ENCODE measurements around the gene ANK2. TPM values are rescaled to one million over a fixed set of nuclear protein-coding genes. Genes with fewer than 3 reads are reported as not detected.

The ANK2 gene
- total RNA-seq, 1 donor from 2014 or later, result 121 TPM

GRCh38 chr4:113173126-113173792 is 123.8 kb downstream of the ANK2 start:
- peaks cover 48% of the 10 kb centered on the region for H3K4me1 ChIP-seq
- no peaks in the 10 kb centered on the region for H3K36me3 Mint-ChIP-seq
- H3K4me1 Mint-ChIP-seq, result peaks cover 22% of the 10 kb centered on the region
- no peaks in the 10 kb centered on the region for H3K27me3 Mint-ChIP-seq (ENCODE audit: insufficient read depth, low read depth)
- H3K36me3 ChIP-seq, result no peaks in the 10 kb centered on the region
- no peak overlapping the region for H3K4me2 ChIP-seq
- no peaks in the 10 kb centered on the region for H3K9me3 Mint-ChIP-seq
- peaks cover 68% of the 10 kb centered on the region for H4K20me1 ChIP-seq (ENCODE audit: low read depth)
- H2AFZ ChIP-seq (replicated peaks), result no peak overlapping the region
- H3F3A ChIP-seq (ENCODE audit: low read depth), result peaks cover 9% of the 10 kb centered on the region
- no peak overlapping the region for H3K4me3 ChIP-seq
- H3K27ac ChIP-seq, result peak overlapping the region; percentile 72
- DNase-seq (ENCODE audit: low spot score), result no peak
- TF ChIP-seq EZH2 (IDR thresholded peaks at IDR 0.05) (no peak), CTCF (IDR thresholded peaks at IDR 0.05) (no peak), EZH2phosphoT487 (IDR thresholded peaks at IDR 0.05) (no peak)
- no peak overlapping the region for H3K4me3 Mint-ChIP-seq
- no peaks in the 10 kb centered on the region for H3K9me3 ChIP-seq (ENCODE audit: low read depth)
- H3K79me2 ChIP-seq (ENCODE audit: low read depth), result peaks cover 16% of the 10 kb centered on the region
- H3K27me3 ChIP-seq, result no peaks in the 10 kb centered on the region
- H3K27ac Mint-ChIP-seq, result no peak overlapping the region
- peak overlapping the region; percentile 28 for H3K9ac ChIP-seq

GRCh38 chr4:113173793-113174264 is 124.4 kb downstream of the ANK2 start:
- Mint-ChIP-seq H3K27ac (no peak overlapping the region), H3K4me1 (peaks cover 17% of the 10 kb centered on the region), H3K9me3 (no peaks in the 10 kb centered on the region), H3K27me3 (ENCODE audit: insufficient read depth, low read depth) (no peaks in the 10 kb centered on the region), H3K36me3 (no peaks in the 10 kb centered on the region), H3K4me3 (no peak overlapping the region)
- Histone ChIP-seq H3F3A (ENCODE audit: low read depth) (peaks cover 3% of the 10 kb centered on the region), H3K79me2 (ENCODE audit: low read depth) (peaks cover 12% of the 10 kb centered on the region), H2AFZ (replicated peaks) (no peak overlapping the region), H3K27ac (peak overlapping the region; percentile 72), H3K9ac (no peak overlapping the region), H4K20me1 (ENCODE audit: low read depth) (peaks cover 64% of the 10 kb centered on the region), H3K4me3 (no peak overlapping the region), H3K4me1 (peaks cover 43% of the 10 kb centered on the region), H3K9me3 (ENCODE audit: low read depth) (no peaks in the 10 kb centered on the region), H3K27me3 (no peaks in the 10 kb centered on the region), H3K4me2 (no peak overlapping the region), H3K36me3 (no peaks in the 10 kb centered on the region)
- no peak for TF ChIP-seq EZH2 (IDR thresholded peaks at IDR 0.05)
- TF ChIP-seq CTCF (IDR thresholded peaks at IDR 0.05), result no peak
- TF ChIP-seq EZH2phosphoT487 (IDR thresholded peaks at IDR 0.05), result no peak
- peak; percentile 8 for DNase-seq (ENCODE audit: low spot score)

GRCh38 chr4:113179091-113179490 is 129.6 kb downstream of the ANK2 start:
- Mint-ChIP-seq H3K27ac (no peak overlapping the region), H3K27me3 (ENCODE audit: insufficient read depth, low read depth) (no peaks in the 10 kb centered on the region), H3K4me1 (no peaks in the 10 kb centered on the region), H3K36me3 (no peaks in the 10 kb centered on the region), H3K9me3 (no peaks in the 10 kb centered on the region), H3K4me3 (no peak overlapping the region)
- H3K4me2 ChIP-seq, result no peak overlapping the region
- H3K4me1 ChIP-seq, result peaks cover under 1% of the 10 kb centered on the region
- no peak overlapping the region for H3K27ac ChIP-seq
- peaks cover 48% of the 10 kb centered on the region for H4K20me1 ChIP-seq (ENCODE audit: low read depth)
- TF ChIP-seq CTCF (IDR thresholded peaks at IDR 0.05) (no peak), EZH2 (IDR thresholded peaks at IDR 0.05) (no peak), EZH2phosphoT487 (IDR thresholded peaks at IDR 0.05) (no peak)
- DNase-seq (ENCODE audit: low spot score), result no peak
- no peak overlapping the region for H3K9ac ChIP-seq
- H3K27me3 ChIP-seq, result no peaks in the 10 kb centered on the region
- no peak overlapping the region for H3K4me3 ChIP-seq
- H3K79me2 ChIP-seq (ENCODE audit: low read depth), result peaks cover 8% of the 10 kb centered on the region
- H3F3A ChIP-seq (ENCODE audit: low read depth), result peaks cover 5% of the 10 kb centered on the region
- no peaks in the 10 kb centered on the region for H3K36me3 ChIP-seq
- no peaks in the 10 kb centered on the region for H3K9me3 ChIP-seq (ENCODE audit: low read depth)
- H2AFZ ChIP-seq (replicated peaks), result no peak overlapping the region
